Measurements from ENCODE around the gene TBC1D22A.

GRCh38 chr22:47051441-47052071, 289.1 kb downstream of the TBC1D22A start:
- TF ChIP-seq POLR2A (IDR thresholded peaks at IDR 0.05) (no peak), CTCF (IDR thresholded peaks at IDR 0.05) (no peak)
